ENCODE measurements around the gene EN1.

DNA sequence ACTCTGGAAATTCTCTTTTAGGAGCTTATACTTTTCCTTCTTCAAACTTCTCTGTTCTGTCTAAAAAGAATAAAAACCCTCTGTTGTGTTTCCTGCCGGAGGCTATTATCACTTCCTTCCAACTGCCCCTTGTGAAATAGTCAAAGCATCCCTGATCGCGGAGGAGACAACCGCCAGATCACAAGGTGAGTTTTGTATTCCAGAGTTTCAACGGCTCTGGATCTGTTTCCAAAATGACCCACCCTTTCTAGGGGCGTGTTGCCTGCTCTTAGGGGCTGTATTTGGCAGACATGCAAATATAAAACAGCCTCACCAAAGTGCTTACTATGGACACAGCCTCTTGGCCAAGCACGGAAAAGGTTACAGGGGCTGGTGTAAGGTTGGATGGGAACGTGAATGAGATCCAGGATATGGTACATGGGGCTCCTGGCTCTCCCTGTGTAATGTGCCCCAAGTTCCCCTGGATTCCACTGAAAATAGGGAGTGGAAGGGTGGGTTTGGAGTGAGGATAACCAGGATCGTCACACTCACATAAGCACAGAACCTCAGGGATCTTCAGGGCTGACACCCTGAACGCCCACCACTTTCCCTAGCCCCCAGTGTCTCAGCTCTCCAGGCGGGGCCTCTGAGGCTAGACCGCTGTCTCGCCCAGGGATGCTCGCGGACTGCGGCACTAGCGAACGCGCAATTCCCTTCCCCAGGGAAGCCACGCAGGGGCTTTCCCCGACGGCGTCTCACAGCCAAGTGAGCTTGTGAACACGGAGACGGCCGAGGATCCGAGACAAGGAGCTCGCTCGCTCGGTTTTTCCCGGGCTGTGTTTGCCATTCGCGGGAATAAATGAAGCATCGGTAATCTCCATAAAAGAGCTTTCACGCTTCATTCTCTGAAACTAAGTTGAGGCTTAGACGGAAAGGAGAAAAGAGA, 14.4 kb downstream of the EN1 start:
- TF ChIP-seq, protein P1, sequence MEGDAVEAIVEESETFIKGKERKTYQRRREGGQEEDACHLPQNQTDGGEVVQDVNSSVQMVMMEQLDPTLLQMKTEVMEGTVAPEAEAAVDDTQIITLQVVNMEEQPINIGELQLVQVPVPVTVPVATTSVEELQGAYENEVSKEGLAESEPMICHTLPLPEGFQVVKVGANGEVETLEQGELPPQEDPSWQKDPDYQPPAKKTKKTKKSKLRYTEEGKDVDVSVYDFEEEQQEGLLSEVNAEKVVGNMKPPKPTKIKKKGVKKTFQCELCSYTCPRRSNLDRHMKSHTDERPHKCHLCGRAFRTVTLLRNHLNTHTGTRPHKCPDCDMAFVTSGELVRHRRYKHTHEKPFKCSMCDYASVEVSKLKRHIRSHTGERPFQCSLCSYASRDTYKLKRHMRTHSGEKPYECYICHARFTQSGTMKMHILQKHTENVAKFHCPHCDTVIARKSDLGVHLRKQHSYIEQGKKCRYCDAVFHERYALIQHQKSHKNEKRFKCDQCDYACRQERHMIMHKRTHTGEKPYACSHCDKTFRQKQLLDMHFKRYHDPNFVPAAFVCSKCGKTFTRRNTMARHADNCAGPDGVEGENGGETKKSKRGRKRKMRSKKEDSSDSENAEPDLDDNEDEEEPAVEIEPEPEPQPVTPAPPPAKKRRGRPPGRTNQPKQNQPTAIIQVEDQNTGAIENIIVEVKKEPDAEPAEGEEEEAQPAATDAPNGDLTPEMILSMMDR (IDR thresholded peaks at IDR 0.05; ENCODE audit: low read depth, low read length) = no peak
- TF ChIP-seq POLR2A (IDR thresholded peaks at IDR 0.05; ENCODE audit: extremely low read depth, insufficient read length) = no peak

Measured in NB4 (cell line).